GM21528 (cell line): ENCODE measurements around the gene NT5E.

Experiments
- ATAC-seq: cut with Tn5 transposase; IDR thresholded peaks from one replicate; pipeline ENCODE4 v1.9.1; 2021; ENCODE audit warnings: mild to moderate bottlenecking, moderate library complexity; ENCODE audit not compliant: unreplicated experiment, low FRiP score

NT5E gene

GRCh38 chr6:85458782-85459181, 8.9 kb downstream of the NT5E start:
- ATAC-seq, result no peak

- no peak for ATAC-seq
Measured at GRCh38 chr6:85459224-85459901, 9.5 kb downstream of the NT5E start.

- ATAC-seq, result no peak
Measured at GRCh38 chr6:85460154-85460920, 10.5 kb downstream of the NT5E start.

- peak; percentile 88 for ATAC-seq
Measured at GRCh38 chr6:85460921-85461797, 11.3 kb downstream of the NT5E start.

GRCh38 chr6:85461798-85462170, 11.9 kb downstream of the NT5E start:
- no peak for ATAC-seq

- no peak for ATAC-seq
Measured at GRCh38 chr6:85462673-85463072, 12.8 kb downstream of the NT5E start.

GRCh38 chr6:85463621-85464259, 13.9 kb downstream of the NT5E start:
- ATAC-seq, result no peak

- ATAC-seq, result no peak
Measured at GRCh38 chr6:85464260-85464644, 14.4 kb downstream of the NT5E start.

- ATAC-seq, result no peak
Measured at GRCh38 chr6:85464722-85465150, 14.9 kb downstream of the NT5E start.

- peak; percentile 42 for ATAC-seq
Measured at GRCh38 chr6:85465762-85466161, 15.9 kb downstream of the NT5E start.

- ATAC-seq, result no peak
Measured at GRCh38 chr6:85468326-85468725, 18.4 kb downstream of the NT5E start.

GRCh38 chr6:85469276-85470022, 19.6 kb downstream of the NT5E start:
- no peak for ATAC-seq

- ATAC-seq, result no peak
Measured at GRCh38 chr6:85470023-85470410, 20.1 kb downstream of the NT5E start.

- no peak for ATAC-seq
Measured at GRCh38 chr6:85472744-85473143, 22.9 kb downstream of the NT5E start.

GRCh38 chr6:85473748-85474147, 23.9 kb downstream of the NT5E start:
- ATAC-seq, result no peak

GRCh38 chr6:85476532-85476931, 26.6 kb downstream of the NT5E start:
- ATAC-seq, result no peak

- no peak for ATAC-seq
Measured at GRCh38 chr6:85479208-85479607, 29.3 kb downstream of the NT5E start.

- ATAC-seq, result no peak
Measured at GRCh38 chr6:85482206-85482904, 32.5 kb downstream of the NT5E start.

GRCh38 chr6:85482905-85483700, 33.2 kb downstream of the NT5E start:
- ATAC-seq, result peak; percentile 91
